MCF 10A (cell line): Measurements from ENCODE around the gene CENPX. TPM values are rescaled to one million over a fixed set of nuclear protein-coding genes. Genes with fewer than 3 reads are reported as not detected.

Experiments used
- BruUV-seq: library from RNA; stranded (reverse); fragments of 400-500 nt; replicated peaks from 2 replicates; lab custom pipeline; 2021; lab: Mats Ljungman, UMichigan
- CTCF ChIA-PET: fragments of 300-600 bp; sonication (Branson Sonifier 250); formaldehyde crosslinking; extraction: SDS; loops from one replicate; lab custom pipeline; 2021; ENCODE audit warnings: antibody characterized with exemption, inconsistent platforms; lab: Yijun Ruan, JAX
- POLR2A ChIA-PET: fragments of 300-600, 350-650 bp; sonication (Branson Sonifier 250); formaldehyde crosslinking; extraction: SDS; loops from one replicate; lab custom pipeline; 2020; ENCODE audit warnings: antibody characterized with exemption, inconsistent platforms; lab: Yijun Ruan, JAX
- DNase-seq: peaks from one replicate; pipeline ENCODE4 v3.0.0-alpha.2; 2018; ENCODE audit not compliant: unreplicated experiment
- H3K27ac Mint-ChIP-seq: one replicate; pipeline ENCODE4 v1.8.0; 2022; ENCODE audit warnings: mild to moderate bottlenecking, low read depth, mixed read lengths; ENCODE audit not compliant: unreplicated experiment
- H3K27me3 Mint-ChIP-seq: one replicate; pipeline ENCODE4 v1.8.0; 2022; ENCODE audit warnings: mixed read lengths; ENCODE audit not compliant: insufficient read depth, unreplicated experiment
- H3K36me3 Mint-ChIP-seq: one replicate; pipeline ENCODE4 v1.8.0; 2022; ENCODE audit warnings: mild to moderate bottlenecking, moderate library complexity, mixed read lengths; ENCODE audit not compliant: insufficient read depth, unreplicated experiment
- H3K4me1 Mint-ChIP-seq: one replicate; pipeline ENCODE4 v1.8.0; 2022; ENCODE audit warnings: mixed read lengths; ENCODE audit not compliant: insufficient read depth, unreplicated experiment
- H3K4me3 Mint-ChIP-seq: one replicate; pipeline ENCODE4 v1.8.0; 2022; ENCODE audit warnings: mild to moderate bottlenecking, moderate library complexity, mixed read lengths; ENCODE audit not compliant: unreplicated experiment
- H3K9me3 Mint-ChIP-seq: one replicate; pipeline ENCODE4 v1.8.0; 2022; ENCODE audit warnings: mixed read lengths; ENCODE audit not compliant: unreplicated experiment
- intact Hi-C: fragments of 100-400 bp; cut with micrococcal nuclease; formaldehyde crosslinking; loops from 2 replicates; pipeline ENCODE4 v1.14.1; 2022
- total RNA-seq: library from RNA; stranded (reverse); gene quantifications from 2 replicates; pipeline ENCODE4 v1.2.3, GENCODE V29; 2022
- TF ChIP-seq, protein P1 (sequence below): fragments of 200-600 bp; IDR thresholded peaks from one replicate; pipeline ENCODE4 v1.8.0; 2022; ENCODE audit warnings: antibody characterized with exemption, mild to moderate bottlenecking; ENCODE audit not compliant: unreplicated experiment

The CENPX gene
- total RNA-seq, 1 experiment from 2014 or later, result 35.6 TPM

DNA sequence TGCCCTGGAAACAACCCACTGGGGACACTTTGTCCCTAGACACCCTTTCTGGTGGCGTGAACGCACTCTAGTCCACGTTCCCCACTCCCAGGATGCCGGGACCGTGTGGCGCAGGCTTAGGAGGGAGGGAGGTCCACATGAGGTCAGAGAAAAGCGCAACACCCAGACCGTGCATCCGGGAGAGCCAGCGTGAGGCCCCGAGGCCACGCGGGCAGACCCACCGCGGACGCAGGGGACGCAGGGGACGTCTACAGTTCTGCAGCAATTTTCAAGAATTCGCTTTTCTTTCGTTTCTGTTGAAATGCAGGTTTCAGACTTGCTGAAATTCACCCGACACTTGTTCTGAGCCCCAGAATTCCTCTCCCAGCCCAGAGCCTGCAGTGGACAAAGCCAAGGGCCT is 24.2 kb upstream of the CENPX start:
- Mint-ChIP-seq H3K4me1 (no peaks in the 10 kb centered on the region), H3K27me3 (no peaks in the 10 kb centered on the region), H3K27ac (no peak overlapping the region), H3K9me3 (no peaks in the 10 kb centered on the region), H3K4me3 (no peak overlapping the region), H3K36me3 (peaks cover 19% of the 10 kb centered on the region)
- TF ChIP-seq, protein P1, sequence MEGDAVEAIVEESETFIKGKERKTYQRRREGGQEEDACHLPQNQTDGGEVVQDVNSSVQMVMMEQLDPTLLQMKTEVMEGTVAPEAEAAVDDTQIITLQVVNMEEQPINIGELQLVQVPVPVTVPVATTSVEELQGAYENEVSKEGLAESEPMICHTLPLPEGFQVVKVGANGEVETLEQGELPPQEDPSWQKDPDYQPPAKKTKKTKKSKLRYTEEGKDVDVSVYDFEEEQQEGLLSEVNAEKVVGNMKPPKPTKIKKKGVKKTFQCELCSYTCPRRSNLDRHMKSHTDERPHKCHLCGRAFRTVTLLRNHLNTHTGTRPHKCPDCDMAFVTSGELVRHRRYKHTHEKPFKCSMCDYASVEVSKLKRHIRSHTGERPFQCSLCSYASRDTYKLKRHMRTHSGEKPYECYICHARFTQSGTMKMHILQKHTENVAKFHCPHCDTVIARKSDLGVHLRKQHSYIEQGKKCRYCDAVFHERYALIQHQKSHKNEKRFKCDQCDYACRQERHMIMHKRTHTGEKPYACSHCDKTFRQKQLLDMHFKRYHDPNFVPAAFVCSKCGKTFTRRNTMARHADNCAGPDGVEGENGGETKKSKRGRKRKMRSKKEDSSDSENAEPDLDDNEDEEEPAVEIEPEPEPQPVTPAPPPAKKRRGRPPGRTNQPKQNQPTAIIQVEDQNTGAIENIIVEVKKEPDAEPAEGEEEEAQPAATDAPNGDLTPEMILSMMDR, result no peak
- ChIA-PET CTCF (no interaction called here), POLR2A (interaction anchor here (1.3 kb wide), 1 partner anchor 9 kb away, joined by 6 read pairs; the partner anchor contains the start of gene DCXR)
- intact Hi-C loops, result no loop called here
- DNase-seq, result no peak
- BruUV-seq, result no TSS peak

DNA sequence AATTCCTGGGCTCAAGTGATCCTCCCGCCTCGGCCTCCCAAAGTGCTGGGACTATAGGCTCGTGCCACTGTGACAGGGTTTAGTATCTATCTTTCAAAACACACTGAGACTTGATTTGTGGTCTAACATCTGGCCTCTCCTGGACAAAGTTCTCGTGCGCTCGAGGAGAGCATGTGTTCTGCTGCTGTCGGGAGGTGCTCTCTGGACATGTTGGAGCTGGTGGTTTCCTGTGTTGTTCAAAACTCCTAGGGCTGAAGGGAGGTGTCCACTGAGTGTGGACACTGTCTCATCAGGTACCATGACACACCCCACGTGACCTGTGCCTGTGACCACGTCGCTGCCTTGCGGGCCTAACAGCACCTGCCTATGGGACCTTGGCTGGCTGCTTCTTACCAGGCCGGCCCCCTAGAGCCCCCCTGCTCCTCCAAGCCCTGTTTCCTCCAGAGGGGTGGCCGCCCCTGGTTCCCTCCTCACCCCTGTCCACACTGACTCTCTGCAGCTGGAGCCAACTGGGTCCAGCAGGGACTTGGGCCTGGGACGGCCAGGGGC is 23.3 kb upstream of the CENPX start:
- DNase-seq, result no peak
- no peaks in the 10 kb centered on the region for H3K27me3 Mint-ChIP-seq
- peaks cover 6% of the 10 kb centered on the region for H3K4me1 Mint-ChIP-seq
- H3K27ac Mint-ChIP-seq, result no peak overlapping the region
- no peak overlapping the region for H3K4me3 Mint-ChIP-seq
- intact Hi-C loops, result no loop called here
- no peaks in the 10 kb centered on the region for H3K9me3 Mint-ChIP-seq
- ChIA-PET CTCF (no interaction called here), POLR2A (no interaction called here)
- peaks cover 19% of the 10 kb centered on the region for H3K36me3 Mint-ChIP-seq
- BruUV-seq, result no TSS peak
- TF ChIP-seq, protein P1, result no peak

DNA sequence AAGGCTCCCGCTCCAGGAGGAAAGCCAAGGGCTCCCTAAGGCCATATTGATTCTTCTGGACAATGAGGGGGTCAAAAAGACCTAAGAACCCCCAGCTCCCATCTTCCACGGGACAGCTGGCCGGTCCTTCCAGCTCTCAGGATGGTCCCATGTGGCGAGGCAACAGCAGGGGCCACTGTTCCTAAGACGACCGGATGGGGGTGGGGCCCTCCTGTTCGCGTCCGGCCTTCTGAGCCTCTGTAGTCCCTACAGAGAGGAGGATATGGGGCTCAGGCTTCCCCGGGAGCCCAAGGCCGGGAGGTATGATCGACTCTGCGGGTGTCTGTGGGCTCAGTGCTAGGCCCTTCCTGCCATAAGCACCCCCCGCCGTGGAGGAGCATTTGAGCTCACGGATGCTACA is 20.8 kb upstream of the CENPX start:
- BruUV-seq, result no TSS peak
- TF ChIP-seq, protein P1, result no peak
- Mint-ChIP-seq H3K4me1 (peaks cover 8% of the 10 kb centered on the region), H3K27ac (no peak overlapping the region), H3K4me3 (no peak overlapping the region), H3K36me3 (peaks cover 19% of the 10 kb centered on the region), H3K27me3 (no peaks in the 10 kb centered on the region), H3K9me3 (no peaks in the 10 kb centered on the region)
- intact Hi-C loops, result no loop called here
- CTCF ChIA-PET, result no interaction called here
- POLR2A ChIA-PET, result no interaction called here
- no peak for DNase-seq

DNA sequence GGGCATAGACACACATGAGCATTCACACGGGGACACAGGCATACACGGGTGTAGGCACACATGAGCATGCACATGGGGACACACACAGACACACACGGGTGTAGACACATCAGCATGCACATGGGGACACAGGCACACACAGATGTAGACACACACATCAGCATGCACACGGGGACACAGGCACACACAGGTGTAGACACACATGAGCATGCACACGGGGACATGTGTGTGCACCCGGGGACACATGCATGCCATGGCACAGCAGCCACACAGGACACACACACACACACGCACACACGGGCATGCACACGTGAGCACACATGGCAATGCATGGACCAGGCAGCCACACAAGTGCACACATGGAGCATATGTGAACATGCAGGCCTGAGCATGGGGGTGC is 20.0 kb upstream of the CENPX start:
- Mint-ChIP-seq H3K36me3 (peaks cover 16% of the 10 kb centered on the region), H3K4me3 (no peak overlapping the region), H3K27me3 (no peaks in the 10 kb centered on the region), H3K9me3 (no peaks in the 10 kb centered on the region), H3K27ac (no peak overlapping the region), H3K4me1 (peaks cover 8% of the 10 kb centered on the region)
- no peak for DNase-seq
- BruUV-seq, result no TSS peak
- ChIA-PET POLR2A (no interaction called here), CTCF (interaction anchor here (0.5 kb wide), 1 partner anchor 112 kb away, joined by 4 read pairs; no protein-coding TSS in a partner anchor)
- intact Hi-C loops, result no loop called here
- TF ChIP-seq, protein P1, result no peak
